NCI-H82 (cell line): ENCODE measurements around the gene METTL26.
A peak's percentile ranks its signal among the peaks of the same experiment; 100 is the strongest.

Experiments
- DNase-seq: peaks from one replicate; lab custom pipeline; 2025; lab: John Stamatoyannopoulos, UW

The METTL26 gene

DNA sequence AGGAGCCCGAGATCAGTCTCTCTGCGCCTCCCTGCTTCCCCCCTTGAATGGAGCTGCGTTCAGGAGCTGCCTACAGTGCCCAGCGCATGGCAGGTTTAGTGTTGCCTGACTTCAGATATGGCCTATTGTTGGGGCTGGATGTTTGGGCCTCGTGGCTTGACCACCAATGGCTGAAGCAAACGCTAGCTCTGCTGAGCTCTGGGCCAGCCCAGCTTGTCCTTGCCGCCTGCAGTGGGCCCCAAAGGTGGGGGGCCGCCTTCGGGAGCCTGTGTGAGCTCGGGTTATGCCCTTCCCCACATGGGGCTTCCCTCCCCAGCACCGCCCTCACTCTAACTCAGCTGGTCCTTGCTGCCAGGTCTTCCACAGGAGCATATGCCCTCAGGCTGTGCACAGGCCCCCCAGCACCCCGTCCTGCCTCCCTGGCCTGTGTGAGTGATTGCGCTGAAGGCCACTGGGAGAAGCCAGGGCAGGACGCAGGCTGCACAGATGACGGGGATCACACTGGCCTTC, 2.0 kb upstream of the METTL26 start:
- no peak for DNase-seq

DNA sequence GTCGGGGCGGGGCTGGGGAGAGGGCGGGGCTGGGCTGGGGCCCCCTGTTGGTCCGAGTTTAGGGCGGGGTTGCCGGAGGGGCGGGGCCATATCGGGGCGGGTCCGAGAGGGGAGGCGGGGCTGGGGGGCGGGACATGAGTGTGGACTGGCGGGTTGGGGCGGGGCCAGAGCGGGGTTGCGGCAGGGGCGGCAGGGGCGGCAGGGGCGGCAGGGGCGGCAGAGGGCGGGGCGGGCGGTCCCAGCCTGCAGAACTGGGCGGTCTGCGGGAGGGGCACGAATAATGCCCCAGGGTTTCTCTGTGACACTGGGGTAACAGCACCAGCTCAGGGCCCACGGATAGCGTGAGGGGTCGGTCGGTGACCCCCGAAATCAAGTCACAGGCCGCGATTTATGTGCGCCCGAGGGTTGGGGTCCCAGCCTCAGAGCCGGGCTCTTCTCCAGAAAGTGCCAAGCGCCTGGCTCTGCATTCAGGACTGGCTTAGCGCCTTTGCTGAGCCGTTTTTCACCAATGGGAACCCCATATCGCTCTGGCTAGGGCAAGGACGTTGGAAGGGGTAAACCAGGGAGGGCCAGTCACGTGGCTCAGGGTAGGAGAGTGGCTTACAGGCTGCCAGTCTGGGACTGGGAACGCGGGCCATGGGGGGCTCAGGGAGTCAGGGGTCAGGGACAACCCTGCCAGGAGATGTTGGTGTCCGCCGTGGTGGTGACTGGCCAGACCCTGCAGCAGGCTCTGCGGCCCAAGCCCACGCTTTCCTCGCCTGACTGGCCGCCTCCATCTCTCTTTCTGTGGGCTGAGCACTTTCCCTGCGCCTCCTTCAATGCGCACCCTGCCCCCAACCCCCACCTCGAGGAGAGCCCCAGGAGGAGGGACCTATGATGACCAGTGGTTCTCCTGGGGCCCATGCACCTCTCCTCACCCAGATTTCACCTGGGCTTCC, 1.2 kb upstream of the METTL26 start:
- peak; percentile 93 for DNase-seq

DNA sequence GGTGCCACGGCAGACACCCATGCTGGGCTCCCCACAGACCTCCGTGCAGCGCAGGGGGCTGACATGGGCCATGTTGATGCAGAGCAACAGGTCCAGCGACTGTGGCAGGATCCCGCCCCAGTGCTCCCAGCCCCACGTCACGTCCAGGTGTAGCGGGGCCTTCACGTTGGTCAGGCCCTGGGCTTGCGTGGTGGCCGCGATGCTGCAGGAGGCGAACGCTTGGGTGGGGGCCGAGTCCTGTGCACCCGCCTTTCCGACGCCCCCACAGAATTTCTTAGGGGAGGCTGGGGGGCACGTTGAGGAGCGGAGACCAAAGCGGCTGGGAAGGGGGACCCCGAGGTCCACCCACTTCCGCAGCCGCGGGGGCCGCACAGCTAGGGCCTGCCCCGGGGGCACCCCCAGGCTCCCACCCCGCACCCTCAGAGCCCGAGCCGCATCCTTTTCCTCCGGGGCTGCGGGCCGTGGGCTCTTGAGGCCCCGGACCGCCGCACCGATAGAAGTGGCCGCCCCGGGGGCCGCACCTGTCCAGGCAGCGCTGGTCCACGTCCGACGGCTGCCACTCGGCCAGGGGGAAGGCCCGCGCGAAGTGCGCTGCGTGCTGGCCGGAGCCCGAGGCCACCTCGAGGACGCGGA, 416 bp downstream of the METTL26 start:
- DNase-seq = no peak

DNA sequence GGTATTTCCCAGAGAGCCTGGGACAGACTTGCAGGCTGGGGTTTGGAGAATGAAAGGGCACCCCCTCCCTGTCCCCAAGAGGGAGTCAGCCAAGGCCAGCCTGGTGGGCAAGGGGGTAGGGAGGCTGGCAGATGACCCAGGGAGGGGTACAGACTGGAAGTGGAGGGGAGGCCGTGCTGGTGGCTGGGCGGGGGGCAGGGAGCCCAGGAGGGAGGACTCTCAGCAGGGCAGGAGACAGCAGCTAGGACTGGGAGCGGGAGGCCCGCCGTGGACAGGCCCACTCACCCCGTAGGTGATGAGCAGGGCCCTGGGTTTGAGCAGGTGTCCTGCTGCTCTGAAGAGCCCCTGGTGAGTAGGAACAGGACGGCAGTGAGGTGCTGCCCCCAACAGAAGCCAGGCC, 1.1 kb downstream of the METTL26 start:
- no peak for DNase-seq

DNA sequence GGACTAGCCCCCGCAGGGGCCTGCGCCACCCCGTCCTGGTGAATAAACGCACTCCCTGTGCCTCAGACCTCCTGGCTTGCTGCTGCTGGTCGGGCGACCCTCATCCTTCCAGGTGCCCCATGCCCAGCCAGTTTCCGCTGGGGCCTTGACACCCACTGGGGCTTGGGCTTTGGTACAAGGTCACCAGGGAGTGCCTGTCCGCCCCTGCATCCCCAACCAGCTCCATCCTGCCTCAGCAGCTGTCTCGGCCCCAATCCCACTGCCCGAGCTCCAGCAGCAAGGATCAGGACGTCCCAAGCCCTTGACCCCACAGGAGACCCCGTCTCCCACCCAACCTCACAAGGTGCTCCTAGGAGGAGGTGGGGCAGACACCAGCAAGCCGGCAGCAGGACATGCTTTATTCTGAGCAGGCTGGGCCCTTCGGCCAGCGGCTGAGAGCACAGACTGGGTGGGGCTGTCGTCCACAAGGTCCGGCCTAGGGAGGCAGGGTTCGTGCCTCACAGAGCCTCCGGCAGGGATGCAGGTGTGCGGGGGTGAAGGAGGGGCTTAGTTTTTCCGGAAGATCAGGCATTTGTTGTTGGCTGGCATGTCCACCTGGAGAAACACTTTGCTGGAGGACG, 1.9 kb downstream of the METTL26 start:
- DNase-seq = no peak

DNA sequence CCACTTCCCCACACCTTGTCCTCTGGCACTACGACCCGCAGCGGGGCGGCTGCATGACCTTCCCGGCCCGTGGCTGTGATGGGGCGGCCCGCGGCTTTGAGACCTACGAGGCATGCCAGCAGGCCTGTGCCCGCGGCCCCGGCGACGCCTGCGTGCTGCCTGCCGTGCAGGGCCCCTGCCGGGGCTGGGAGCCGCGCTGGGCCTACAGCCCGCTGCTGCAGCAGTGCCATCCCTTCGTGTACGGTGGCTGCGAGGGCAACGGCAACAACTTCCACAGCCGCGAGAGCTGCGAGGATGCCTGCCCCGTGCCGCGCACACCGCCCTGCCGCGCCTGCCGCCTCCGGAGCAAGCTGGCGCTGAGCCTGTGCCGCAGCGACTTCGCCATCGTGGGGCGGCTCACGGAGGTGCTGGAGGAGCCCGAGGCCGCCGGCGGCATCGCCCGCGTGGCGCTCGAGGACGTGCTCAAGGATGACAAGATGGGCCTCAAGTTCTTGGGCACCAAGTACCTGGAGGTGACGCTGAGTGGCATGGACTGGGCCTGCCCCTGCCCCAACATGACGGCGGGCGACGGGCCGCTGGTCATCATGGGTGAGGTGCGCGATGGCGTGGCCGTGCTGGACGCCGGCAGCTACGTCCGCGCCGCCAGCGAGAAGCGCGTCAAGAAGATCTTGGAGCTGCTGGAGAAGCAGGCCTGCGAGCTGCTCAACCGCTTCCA, 2.6 kb downstream of the METTL26 start:
- DNase-seq = no peak

DNA sequence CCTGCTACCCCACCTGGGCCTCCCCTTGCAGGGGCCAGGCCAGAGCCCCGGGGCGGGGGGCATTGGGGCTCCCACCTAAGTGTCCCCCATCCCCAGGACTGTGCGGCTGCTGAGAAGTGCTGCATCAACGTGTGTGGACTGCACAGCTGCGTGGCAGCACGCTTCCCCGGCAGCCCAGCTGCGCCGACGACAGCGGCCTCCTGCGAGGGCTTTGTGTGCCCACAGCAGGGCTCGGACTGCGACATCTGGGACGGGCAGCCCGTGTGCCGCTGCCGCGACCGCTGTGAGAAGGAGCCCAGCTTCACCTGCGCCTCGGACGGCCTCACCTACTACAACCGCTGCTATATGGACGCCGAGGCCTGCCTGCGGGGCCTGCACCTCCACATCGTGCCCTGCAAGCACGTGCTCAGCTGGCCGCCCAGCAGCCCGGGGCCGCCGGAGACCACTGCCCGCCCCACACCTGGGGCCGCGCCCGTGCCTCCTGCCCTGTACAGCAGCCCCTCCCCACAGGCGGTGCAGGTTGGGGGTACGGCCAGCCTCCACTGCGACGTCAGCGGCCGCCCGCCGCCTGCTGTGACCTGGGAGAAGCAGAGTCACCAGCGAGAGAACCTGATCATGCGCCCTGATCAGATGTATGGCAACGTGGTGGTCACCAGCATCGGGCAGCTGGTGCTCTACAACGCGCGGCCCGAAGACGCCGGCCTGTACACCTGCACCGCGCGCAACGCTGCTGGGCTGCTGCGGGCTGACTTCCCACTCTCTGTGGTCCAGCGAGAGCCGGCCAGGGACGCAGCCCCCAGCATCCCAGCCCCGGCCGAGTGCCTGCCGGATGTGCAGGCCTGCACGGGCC, 3.4 kb downstream of the METTL26 start:
- no peak for DNase-seq

DNA sequence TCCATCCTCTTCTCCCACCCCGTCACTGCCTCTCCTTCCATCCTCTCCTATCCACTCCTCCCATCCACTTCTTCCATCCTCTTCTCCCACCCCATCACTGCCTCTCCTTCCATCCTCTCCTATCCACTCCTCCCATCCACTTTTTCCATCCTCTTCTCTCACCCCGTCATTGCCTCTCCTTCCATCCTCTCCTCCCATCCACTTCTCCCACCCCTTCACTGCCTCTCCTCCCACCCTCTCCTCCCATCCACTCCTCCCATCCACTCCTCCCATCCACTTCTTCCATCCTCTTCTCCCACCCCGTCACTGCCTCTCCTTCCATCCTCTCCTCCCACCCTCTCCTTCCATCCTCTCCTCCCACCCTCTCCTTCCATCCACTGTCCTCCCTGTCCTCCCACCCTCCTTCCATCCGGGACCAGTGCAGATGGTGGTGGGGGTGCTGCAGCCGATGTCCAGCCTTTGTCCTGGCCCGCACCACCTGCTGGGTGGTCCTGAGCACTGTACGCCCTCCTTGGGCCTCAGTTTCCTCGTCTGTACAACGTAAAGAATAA, 4.2 kb downstream of the METTL26 start:
- no peak for DNase-seq

DNA sequence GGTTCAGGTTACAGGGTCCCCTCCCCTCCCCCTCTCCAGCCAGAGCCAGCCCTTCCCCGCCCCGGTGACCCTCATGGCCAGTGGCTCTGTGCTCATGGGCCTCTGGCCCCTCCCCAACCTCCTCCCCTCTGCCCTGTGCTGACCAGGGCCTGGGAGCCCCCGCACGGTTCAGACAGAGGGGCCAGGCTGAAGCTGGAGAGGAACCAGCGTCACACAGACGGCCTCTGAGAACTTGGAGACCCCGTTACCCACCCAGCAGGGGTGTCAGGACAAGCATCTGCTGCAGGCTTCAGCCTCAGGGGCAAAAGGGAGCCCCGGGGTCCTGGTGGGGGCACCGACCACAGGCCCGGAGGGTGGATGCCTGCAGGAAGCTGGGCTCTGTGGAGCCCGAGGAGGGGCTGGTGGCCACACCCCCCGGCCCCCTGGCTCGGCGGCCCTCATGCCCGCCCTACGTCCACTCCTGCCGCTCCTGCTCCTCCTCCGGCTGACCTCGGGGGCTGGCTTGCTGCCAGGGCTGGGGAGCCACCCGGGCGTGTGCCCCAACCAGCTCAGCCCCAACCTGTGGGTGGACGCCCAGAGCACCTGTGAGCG, 5.2 kb downstream of the METTL26 start, which contains the start of gene WFIKKN1:
Gene WFIKKN1, plus strand, starts transcription at position 171 of the 591 bp plus-strand sequence. Its CDS starts 269 bp downstream, at position 440.
- DNase-seq = no peak

DNA sequence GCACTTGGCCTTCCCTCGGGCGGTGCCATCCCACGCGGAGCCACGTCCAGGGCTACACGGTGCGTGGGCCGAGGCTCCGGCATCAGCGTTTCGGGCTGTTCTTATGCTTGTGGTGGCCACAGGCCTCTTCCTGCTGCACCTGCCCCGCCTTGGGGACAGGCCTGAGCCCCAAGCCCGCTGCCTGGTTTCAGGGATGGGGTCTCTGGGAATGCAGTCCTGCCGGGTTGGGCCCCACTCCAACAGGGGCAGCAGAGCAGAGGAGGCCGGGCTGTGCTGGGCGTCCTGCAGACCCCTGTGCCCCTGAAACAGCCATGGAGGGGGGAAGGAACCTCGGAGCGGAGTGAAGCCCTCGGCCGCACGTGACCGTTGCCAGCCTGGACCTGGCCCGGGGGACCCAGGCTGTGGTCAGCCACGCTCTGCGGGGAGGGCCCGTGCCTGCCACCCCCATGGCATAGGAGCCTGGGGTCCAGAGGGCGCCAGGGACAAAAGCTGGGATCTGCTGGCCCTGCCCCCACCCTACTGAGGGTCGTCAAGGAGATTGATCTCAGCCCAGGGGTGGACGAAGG, 5.8 kb downstream of the METTL26 start:
- no peak for DNase-seq

DNA sequence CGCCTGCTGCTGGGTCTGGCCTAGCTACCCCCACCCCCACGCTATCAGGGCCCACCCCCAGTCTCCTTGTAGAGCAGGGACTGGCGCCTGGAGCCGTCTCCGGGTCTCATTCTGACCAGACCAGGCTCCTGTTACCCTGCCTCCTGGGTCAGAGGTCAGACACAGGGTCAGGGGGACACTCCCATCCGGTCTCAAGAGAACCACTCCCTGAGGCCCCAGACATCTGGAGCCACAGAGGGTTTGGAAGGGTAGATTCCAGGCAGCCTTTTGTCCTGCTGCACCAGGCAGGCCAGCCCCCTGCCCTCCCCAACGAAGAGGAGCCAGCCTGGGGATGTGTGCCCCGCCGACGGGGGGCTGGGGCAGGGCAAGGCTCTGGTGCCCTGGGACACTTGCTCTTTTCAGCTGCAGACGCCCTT, 6.3 kb downstream of the METTL26 start:
- no peak for DNase-seq

DNA sequence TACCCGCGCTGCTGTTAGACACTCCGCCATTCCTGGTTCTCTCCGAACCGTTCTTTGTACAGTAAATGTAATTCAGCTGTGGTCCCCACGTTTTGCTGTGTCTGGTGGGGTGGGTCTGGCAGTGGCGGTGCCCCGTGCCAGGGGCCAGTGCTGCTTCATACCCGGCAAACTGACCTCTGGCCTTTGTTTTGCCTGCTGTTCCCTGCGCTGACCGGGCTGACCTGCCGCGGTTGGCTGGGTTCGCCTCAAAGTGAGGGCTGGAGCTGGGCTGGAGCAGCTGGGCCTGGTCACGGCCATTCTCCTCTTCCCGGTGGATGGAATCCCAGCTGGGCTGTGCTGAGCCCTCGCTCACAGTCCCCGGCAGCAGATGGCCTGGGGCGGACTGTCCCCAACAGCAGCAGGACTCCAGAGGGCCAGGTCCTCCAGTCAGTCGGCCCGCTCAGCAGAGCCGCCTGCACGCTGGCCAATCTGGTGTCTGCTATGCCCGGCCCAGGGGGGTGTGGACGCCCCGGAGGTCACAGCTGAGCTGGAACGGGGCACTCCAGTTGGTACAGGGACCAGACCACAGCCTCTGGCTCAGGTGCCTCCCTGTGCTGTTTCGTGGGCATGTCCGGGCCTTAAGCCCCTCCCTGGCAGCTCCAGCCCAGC, 6.8 kb downstream of the METTL26 start:
- peak; percentile 80 for DNase-seq

DNA sequence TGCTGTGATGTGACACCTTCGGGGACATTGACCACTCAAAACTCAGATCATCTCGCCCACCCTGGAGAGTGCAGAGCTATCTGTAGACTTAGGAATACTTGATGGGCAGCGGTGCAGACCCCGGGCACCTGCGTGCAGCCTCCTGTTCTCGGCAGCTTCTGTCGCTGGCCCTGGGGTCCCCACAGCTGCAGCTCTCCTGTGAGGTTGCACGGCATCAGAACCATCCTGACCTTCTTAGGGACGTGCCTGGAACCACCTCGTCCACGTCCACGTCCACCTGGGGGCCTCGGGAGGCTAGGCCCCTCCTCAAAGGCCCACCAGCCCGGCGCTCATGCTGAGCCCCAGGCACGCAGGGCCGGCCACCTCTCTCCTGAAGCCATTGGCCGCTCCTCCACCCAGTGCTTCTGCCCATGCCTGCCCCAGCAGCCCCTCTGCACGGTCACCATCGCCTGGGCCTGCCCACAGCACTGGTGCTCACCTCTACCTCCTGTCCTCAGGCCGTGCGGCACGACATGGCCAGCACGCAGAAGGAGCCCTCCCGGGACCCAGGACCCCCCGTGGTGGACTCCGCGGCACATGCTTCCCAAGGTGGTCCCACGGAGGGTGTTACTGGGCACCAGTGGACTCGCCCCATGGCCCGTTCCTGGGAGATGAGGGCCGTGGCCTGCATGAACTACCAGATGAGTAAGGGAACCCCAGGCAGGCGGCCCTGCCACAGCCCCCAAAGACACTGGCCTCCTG, 7.6 kb downstream of the METTL26 start:
- no peak for DNase-seq

DNA sequence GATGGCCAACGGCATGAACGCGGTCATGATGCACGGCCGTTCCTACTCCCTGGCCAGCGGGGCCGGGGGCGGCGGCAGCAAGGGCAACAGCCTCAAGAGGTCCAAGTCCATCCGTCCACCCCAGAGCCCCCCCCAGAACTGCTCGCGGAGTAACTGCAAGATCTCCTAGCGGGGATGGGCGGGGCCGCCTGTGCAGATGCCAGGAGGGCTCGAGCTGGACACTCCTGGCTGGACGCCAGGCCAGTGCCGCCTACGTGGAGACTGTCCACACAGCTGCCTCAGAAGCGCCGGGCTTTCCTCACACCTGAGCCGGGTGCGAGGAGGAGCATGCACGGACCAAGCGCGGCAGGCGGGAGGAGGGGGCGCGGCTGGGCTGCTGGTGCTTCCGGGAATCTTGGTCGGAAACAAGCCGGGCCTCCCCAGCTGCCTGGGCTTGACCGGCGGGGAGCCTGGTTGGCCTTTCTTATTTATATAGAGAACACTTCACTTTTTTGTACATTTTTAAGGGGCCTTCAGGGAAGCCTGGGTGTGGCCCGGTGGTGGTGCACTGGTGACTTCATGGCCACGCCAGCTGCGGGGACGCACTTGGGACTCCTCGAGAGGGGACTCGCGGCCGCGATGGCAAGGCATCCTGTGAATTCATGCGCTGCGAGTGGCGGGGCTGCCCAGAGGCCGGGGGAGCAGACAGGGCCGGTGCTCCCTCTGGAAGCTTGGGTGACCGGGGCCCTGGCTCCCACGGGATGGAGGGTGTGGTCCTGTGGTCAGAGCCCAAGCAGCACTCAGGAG, 8.5 kb downstream of the METTL26 start:
- no peak for DNase-seq

DNA sequence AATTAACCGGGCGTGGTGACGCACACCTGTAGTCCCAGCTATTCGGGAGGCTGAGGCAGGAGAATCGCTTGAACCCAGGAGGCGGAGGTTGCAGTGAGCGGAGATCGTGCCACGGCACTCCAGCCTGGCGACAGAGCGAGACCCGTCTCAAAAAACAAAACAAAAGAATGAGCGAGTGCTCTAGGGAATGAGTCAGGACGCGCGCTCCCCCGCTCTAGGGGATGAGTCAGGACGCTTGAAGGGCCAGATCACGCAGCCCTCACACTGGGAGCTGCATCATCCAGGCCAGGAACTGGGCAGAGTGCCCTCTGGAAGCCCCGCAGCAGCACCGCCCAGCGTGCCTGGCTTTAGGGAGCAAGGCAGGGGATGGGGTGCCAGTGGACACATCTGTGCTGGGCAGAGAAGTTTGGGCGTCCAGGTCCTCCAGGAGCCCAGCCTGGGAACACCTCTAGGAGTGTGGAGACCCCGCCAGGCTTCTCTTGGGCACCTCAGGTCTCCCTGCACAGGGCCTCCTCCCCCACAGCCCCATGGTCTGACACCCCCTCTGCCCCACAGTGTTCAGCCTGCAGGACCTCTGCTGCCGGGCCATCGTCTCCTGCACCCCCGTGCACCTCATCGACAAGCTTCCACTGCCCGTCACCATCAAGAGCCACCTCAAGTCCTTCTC, 9.2 kb downstream of the METTL26 start:
- no peak for DNase-seq

DNA sequence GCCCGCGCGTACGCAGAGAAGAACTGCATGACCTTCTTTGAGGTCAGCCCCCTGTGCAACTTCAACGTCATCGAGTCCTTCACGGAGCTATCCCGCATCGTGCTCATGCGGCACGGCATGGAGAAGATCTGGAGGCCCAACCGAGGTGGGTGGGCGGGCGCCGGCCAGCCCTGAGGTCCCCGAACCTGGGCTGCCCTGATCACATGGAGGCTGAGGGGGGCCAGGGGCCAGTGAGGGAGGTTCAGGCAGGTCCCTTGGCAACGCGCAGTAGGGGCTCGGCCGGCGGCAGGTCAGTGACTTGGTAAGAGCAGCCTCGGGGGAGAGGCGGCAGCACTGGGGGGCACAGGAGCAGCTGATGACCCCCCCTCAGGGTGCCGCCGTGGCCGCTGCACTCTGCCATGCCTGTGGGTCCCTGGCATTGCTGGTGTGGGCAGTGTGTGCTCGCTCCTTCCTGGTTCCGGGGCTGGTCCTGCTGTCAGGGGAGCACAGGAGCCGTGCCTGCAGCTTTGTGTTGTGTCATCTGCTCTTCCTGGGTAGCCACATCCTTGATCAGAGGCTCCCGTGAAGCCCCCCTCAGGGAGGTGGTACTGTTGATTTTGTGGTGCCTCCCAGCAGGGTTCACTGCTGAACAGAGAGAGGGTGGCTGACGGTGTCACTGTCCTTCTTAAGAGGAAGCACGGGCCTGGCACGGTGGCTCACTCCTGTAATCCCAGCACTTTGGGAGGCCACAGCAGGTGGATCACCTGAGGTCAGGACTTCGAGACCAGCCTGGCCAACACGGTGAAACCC, 9.9 kb downstream of the METTL26 start:
- DNase-seq = no peak
